Middle frontal gyrus (tissue), 1 donor: ENCODE results near the gene ZSCAN23.
"Not testable (repeated sequence)": the region's sequence is repeated elsewhere in the genome, so short reads cannot be mapped to it uniquely, and the experiment has no call there.

ENCODE experiments used
- DNase-seq: peaks from one replicate; pipeline ENCODE4 v3.0.0-alpha.2; 2015; ENCODE audit warnings: low spot score; ENCODE audit errors: extremely low spot score

The ZSCAN23 gene

DNA sequence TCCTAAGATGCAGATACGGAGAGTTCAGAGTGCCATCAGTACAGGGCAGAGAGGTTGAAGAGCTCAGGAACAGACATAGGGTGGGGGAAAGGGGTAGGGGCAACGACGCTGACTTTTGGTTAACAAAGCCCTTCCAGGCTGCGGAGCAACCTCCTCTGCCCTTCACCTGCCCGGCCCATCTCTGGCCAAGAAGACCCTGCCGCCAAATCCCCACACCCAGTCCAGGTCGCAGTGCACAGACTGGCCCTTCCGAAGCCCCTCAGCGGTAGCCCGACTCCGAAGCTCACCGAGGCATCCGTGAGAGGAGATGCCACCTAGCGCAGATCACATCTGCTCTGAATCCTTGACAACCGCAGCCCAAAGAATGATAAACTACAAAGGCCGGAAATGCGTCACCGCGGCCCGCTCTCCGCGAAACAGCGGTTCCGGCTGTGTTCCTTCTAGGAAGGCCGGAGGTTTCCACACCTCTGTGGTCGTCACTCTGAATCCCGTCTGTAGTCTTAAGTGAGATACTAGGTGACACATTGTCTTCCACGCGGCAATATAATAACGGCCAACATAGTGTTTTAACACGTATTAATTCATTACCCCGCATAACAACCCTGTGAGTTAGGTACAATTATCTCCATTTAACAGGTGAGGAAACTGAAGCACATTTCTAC lies at the start of gene ZSCAN23:
TSS of gene ZSCAN23 (minus strand) at position 380 of the 662 bp plus-strand sequence. CDS start 7,225 bp downstream, outside the sequence.
- DNase-seq, result peak; percentile 74

DNA sequence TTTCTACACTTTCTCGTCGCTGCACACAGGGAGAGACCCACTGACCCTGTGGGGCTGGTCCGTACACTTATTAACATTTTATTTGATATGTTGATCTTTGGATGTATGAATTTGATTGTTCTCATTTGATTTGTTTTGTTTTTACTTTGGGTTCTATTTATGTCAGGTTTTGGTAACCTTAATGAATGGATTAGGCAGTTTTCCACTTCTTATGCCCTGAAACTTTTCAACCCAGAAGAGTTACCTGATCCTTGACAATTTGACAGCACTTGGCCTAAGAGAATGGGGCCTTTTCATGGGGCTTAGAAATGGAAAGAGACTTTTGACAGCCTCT lies 48.7 kb upstream of the ZSCAN23 start:
- DNase-seq, result no peak

DNA sequence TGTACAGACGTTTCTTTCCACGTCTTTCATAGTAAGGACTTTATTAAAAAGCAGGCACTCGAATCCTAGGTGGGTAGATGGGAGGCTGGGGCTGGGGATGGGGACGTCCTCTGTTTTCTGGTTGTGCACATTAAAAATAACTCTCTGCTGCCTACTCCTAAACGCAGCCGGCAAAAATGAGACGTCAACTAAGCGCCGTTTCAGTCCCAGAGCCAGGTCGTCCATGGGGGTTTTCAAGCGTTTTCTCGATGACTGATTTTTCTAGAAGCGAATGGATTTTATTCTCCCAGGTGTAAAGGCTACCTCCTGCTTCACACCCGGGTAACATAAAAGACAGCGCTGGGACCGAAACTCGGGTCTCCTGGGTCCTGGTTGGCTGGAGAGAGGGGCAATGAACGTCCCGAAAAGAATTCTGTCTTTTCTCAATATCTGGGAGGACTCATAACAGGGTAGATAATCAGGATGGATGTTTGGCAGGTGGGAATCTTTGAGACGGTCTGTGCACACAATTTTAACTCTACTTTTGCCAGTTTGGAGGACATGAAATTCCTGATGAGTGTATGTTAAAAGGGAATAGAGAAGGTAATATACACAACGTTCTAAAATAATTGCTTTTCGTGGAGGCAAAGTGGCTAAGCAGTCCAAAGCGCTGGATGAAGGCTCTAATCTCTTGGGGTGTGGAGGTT lies 47.1 kb upstream of the ZSCAN23 start:
- DNase-seq, result no peak

DNA sequence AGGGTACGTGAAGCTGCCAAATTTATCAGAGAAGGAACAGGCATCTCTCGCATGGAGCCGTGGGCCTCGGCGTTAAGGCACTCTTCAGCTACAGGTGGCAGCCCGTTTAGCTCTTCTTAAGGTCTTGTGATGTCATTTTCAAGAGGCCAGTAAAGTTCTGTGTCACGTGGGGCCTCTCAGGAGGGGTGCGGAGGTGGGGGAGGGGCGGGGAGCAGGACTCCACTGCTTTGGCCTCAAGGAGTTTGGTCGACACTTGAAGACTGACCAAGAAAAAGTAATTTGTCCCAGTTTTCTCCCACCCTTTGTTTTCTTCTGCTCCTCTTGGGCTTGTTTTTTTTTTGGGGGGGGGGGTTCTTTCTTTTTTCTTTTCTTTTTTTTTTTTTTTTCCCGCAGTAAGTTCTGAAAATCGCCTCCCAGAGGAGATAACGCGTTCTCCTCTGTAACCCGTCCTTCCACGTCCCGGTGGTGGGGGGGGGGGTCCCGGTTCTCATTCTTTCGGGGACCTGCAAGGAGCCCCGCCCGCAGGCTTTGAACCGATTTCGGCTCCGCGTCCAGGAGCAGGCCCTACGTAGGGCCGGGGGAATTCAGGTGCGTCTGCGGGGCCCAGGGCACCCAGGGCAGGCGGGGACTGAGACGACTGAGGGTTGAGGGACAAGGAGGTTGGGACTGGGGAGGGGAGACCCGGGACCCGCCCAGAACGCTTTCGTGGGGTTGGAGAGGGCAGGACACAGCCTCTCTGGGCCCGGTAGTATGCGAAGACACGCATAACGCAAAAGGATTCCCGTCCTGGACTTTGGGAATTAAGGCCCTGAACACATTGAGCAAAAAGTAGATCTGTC lies 46.3 kb upstream of the ZSCAN23 start:
- DNase-seq, result no peak

DNA sequence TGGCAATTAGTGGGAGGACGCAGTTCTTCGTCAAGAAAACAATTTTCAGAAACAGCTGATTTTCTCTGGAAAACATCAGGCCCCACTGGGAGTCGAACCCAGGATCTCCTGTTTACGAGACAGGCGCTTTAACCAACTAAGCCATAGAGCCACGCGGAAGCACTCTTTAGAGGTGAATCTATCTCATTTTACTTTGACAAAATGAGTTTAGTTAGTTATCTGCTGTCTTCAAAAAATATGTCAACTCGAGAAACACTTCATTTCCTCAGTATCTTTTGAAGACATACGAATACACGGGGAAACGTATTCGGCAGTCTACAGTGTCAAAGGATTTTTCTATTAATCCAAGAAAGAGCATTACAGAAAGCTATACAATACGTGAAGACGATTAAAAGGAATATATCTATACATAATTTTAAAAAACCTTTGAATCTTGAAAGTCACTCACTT lies 45.6 kb upstream of the ZSCAN23 start:
- DNase-seq, result no peak

DNA sequence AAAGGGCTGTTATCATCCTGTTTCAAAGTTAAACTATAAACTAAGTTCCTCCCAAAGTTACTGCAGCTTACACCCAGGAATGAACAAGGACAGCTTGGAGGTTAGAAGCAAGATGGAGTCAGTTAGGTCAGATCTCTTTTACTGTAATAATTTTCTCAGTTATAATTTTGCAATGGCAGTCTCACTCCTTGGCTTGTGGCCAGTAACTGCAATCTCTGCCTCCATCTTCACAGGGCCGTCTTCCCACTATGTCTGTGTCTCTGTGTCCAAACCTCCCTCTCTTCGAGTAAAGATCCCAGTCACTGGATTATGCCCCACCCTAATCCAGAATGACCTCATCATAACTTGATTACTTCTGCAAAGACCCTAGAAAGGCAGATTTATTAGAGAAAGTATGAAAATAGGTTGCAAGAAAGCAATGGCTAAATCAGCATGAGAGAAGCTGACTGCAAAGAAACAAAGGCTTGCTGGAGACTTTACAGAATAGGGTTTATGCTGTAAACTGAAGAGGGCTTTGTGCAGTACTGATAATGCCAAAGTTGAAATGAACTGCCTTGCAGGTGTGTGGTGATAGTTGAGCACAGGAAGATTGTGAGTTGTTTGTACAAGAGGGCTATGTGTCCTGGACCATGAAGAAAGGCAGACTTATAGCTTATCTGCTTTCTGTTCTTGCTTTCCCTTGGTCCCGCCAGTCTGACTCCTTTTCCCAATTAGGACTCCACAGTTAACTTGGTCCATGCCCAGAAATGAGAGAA lies 43.9 kb upstream of the ZSCAN23 start:
- no peak for DNase-seq

DNA sequence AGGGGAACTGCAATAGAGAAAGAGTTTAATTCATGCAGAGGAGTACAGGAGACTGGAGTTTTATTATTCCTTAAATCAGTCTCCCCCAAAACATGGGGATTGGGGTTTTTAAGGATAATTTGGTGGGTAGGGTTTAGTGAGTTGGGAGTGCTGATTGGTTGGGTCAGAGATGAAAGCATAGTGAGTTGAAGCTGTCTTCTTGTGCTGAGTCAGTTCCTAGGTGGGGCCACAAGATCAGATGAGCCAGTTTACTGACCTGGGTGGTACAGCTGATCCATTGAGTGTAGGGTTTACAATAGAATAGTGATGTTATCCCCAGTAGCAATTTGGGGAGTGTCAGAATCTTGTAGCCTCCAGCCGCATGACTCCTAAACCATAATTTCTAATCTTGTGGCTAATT lies 43.2 kb upstream of the ZSCAN23 start:
- DNase-seq, result no peak

DNA sequence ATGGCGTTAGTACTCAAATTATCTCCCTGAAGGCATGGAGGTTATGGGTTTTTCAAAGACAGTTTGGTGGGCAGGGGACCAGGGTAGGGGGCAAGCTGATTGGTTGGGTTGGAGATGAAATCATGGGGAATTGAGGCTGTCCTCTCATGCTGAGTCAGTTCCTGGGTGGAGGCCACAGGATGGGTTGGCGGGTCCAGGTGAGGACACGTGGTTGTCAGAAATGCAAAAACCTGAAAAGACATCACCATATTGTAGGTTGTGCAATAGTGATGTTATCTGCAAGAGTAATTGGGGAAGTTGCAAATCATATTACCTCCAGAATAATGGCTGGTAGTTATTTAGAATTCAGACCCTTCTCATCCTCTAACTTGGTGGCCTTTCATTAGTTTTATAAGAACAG lies 42.2 kb upstream of the ZSCAN23 start:
- DNase-seq, result no peak

DNA sequence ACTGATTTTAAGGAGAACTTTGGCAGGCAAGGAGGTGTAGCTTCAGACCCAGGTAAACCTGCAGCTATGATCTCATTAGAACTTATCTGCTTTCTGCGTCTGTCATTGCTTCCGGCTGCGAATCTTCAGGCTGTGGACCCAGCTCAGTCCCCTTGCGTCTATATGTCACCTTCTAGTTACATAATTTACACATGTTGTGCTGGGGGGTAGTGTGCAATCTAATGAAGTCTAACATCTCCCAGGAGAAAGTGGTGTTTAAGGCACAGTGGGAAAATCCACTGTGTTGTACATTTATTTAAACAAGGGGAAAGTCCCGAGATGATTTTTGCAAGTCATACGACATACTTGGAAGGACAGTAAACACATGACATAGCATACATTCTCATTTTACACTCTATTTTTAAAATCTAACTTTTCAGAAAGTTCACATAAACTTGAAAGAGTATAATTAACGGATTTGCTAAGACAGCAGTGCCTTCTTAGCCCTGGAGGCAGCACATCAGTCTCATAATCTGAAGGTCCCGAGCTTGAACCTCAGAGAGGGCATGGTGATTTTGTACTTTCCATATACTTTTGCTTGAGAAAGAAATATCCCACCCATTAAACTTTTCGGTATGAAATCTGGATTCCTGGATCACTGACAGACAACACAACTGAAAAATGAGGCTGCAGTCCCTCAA lies 37.1 kb upstream of the ZSCAN23 start:
- DNase-seq, result no peak

DNA sequence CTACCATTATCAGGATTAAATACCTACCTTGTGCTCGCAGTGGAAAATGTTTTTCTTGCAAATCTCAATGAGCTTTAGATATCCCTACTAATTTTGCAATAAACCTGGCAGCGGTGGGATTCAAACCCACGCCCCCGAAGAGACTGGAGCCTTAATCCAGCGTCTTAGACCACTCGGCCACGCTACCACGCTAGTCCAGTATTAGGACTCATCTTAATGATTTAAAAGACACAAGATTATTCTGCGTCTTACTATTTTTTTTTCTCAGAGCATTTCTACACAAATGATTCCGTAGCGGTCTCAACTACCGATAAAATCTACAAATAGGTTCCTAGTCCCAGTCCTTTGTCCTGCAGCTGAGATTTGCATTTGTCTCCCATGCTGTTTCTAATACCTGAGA lies 35.2 kb upstream of the ZSCAN23 start:
- DNase-seq, result no peak

DNA sequence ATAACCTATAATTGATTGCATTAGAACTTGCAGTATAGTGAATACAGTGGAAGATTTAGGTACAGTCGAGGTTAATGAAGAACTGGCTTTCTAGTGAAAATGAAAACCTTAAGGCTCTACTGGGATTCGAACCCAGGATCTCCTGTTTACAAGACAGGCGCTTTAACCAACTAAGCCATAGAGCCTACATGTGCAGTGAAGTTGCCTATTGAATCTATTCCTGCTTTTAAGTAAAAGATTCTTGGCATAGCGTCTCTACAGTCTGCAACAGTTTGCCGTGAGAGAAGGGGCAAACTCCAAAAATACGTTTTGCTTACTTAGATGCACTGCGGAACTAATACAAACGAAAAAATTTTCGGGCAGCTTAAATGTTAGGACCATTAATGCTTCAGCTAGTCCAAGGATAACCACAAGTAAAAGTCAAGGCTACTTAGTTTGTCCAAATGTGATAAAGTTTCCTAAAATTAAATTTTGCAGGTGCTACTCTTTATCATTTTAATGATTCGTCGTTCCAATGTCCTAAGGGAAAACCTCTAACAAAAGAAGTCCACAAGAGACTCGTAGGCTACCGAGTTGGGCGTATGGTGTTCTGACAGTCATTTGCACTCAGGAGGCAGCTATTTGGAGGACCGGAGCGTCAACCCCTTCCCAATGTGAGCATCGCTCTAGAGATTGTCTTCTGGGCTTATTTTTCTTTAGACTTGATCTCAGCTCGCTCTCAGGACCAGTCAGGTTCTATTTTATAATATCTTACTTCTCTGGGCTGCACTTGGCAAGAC lies 31.3 kb upstream of the ZSCAN23 start:
- peak; percentile 51 for DNase-seq

DNA sequence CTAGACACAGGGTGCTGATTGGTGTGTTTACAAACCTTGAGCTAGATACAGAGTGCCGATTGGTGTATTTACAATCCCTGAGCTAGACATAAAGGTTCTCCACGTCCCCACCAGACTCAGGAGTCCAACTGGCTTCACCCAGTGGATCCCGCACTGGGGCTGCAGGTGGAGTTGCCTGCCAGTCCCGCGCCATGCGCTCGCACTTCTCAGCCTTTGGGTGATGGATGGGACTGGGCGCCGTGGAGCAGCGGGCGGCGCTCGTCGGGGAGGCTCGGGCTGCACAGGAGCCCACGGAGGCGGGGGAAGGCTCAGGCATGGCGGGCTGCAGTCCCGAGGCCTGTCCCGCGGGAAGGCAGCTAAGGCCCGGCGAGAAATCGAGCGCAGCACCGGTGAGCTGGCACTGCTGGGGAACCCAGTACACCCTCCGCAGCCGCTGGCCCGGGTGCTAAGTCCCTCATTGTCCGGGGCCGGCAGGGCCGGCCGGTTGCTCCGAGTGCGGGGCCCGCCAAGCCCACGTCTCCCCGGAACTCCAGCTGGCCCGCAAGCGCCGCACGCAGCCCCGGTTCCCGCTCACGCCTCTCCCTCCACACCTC lies 26.0 kb upstream of the ZSCAN23 start:
- not testable (repeated sequence) for DNase-seq

DNA sequence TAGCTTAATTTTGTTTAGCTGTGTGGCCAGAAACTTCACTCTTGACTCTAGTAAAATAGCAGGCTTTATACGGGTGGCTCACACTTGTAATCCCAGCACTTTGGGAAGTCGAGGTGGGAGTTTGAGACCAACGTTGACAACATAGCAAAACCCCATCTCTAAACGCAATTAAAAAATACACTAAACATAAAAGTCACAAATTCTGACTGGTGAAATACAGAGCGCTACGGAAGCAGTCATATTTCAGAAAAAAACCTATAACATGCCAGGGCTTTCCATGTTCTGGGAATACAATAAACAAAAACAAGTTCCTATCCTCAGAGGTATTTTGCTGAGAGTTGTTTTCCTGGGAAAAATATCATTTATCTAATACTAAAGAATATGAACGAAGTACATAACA lies 24.8 kb upstream of the ZSCAN23 start:
- DNase-seq, result no peak

DNA sequence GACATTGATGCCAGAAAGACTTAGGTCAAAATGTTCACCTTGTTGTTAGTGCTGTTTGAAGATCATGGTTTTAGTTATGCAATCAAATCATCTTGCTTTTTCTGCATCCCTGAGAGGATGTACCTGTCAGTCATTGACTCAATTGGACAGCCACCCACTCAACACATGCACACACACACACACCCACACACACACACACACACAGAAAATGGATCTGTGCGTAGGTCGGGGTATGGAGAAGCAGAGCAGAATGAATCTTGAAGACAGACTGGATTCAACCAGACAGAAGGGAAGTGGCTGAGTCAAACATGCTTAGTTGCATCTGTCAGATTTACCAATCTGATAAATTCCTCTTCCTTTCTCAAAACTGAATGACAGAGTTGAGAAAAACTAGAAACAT lies 19.1 kb upstream of the ZSCAN23 start:
- DNase-seq, result no peak

DNA sequence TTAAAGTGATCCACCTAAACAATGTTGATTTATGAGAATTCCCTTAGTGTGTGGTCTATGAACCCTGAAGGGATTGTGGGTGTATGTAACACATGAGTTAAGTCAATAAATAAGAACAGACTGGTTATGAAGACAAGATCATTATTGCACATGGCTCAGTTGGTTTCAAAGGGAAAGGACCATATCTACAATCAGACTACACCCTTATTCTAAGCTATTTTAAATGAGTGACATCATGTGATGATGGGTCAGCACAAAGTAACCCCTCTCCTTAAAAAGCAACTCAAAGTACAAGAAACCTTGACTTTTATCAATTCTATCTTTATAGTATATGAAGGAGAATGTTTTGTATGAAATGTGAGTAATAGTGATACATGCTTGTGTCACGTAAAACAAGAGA lies 15.3 kb upstream of the ZSCAN23 start:
- DNase-seq, result no peak

DNA sequence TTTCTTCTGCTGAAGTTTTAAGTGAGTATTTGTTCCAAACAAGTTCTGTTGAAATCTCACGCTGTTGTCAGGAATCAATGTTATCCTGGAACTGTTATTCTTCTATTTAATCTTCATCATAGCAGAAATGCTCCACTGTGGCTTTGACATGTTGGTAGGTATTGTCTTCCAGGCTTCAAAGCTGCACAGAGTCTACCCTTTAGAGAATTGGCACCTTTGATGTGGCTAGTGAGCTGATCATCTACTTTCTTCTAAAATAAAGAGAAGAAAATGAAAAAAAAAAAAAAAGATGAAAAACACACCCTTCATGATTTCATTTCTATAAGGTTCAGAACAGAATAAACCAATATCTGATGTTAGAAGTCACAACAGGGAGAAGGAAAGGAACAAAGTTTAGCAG lies 5.8 kb upstream of the ZSCAN23 start:
- no peak for DNase-seq

DNA sequence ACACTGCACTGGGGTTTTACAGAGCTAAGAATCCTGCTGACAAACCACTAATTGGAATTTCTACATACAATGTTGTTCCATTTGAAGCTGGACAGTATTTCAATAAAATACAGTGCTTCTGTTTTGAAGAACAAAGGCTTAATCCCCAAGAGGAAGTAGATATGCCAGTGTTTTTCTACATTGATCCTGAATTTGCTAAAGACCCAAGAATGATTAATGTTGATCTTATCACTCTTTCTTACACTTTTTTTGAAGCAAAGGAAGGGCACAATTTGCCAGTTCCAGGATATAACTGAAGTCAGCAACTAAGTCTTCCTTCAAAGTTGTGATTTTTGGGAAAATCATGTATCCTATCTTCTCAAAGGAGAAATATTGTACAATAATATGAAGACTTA lies 4.2 kb upstream of the ZSCAN23 start:
- not testable (repeated sequence) for DNase-seq

DNA sequence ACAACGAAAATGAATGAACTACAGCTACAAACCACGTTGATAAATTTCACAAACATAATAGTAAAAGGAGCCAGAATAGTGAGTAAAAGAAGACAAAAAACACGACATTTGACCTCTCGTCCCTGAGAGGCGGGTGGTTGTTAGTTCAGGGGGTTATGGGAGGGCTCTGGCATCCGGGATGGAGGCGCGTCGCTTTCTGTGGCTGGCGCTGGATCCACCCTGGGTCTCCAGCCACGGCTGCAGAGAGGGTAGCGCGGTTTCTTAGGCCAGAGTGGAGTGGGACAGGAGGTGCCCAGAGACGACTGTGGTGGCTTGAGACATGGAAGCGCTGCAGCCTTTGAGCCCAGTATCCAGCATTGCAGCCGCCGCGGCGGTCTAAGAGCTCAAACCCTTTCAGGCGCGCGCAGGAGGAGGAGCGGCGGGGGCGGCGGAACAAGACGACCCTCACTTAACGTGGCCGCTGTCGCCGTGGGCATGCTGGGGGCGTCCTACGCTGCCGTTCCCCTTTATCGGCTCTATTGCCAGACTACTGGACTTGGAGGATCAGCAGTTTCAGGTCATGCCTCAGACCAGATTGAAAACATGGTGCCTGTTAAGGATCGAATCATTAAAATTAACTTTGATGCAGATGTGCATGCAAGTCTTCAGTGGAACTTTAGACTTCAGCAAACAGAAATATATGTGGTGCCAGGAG lies 3.7 kb upstream of the ZSCAN23 start:
- DNase-seq, result no peak

DNA sequence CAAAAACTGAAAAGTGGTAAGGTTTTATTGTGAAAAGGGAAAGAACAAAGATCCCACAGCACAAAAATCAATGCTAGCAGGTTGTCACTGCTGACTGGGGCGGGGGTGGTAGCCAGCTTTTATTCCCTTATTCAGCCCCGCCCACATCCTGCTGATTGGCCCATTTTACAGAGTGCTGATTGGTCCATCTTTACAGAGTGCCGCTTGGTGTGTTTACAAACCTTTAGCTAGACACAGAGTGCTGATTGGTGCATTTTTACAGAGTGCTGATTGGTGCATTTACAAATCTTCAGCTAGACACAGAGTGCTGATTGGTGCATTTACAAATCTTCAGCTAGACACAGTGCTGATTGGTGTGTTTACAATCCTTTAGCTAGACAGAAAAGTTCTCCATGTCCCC lies 1.5 kb upstream of the ZSCAN23 start:
- not testable (repeated sequence) for DNase-seq
